ENCODE results near the gene ECE2. TPM values are rescaled to one million over a fixed set of nuclear protein-coding genes. Genes with fewer than 3 reads are reported as not detected.

Gene ECE2
- total RNA-seq, 1 donor from 2014 or later: not detected

GRCh38 chr3:184283681-184284080 lies 7.9 kb downstream of the ECE2 start:
- Histone ChIP-seq H3K36me3 (no peaks in the 10 kb centered on the region), H3K27ac (no peak overlapping the region), H3K9me3 (no peaks in the 10 kb centered on the region), H3K27me3 (ENCODE audit: low read depth) (no peaks in the 10 kb centered on the region), H3K4me3 (no peak overlapping the region), H3K4me1 (no peaks in the 10 kb centered on the region)
- intact Hi-C loops (cut with DNase I): no loop called here
- no peak for ATAC-seq
- no peak for TF ChIP-seq CTCF (IDR thresholded peaks at IDR 0.05)
- no peak for DNase-seq

- ATAC-seq (peak; percentile 8 to 15), DNase-seq (no peak)
- Histone ChIP-seq H3K27me3 (ENCODE audit: low read depth) (no peaks in the 10 kb centered on the region), H3K4me1 (no peaks in the 10 kb centered on the region), H3K9me3 (no peaks in the 10 kb centered on the region), H3K27ac (no peak overlapping the region), H3K4me3 (no peak overlapping the region), H3K36me3 (no peaks in the 10 kb centered on the region)
- intact Hi-C loops (cut with DNase I): no loop called here
- TF ChIP-seq CTCF (IDR thresholded peaks at IDR 0.05): no peak
Measured at GRCh38 chr3:184284696-184285095, 8.9 kb downstream of the ECE2 start.

- peak; percentile 54 for TF ChIP-seq CTCF (IDR thresholded peaks at IDR 0.05)
- Histone ChIP-seq H3K9me3 (no peaks in the 10 kb centered on the region), H3K27ac (no peak overlapping the region), H3K27me3 (ENCODE audit: low read depth) (no peaks in the 10 kb centered on the region), H3K4me3 (no peak overlapping the region), H3K36me3 (no peaks in the 10 kb centered on the region), H3K4me1 (no peaks in the 10 kb centered on the region)
- peak; percentile 49 to 54 for ATAC-seq
- DNase-seq: peak; percentile 58
- intact Hi-C loops (cut with DNase I): no loop called here
Measured at GRCh38 chr3:184289426-184289938, 13.7 kb downstream of the ECE2 start.

DNA sequence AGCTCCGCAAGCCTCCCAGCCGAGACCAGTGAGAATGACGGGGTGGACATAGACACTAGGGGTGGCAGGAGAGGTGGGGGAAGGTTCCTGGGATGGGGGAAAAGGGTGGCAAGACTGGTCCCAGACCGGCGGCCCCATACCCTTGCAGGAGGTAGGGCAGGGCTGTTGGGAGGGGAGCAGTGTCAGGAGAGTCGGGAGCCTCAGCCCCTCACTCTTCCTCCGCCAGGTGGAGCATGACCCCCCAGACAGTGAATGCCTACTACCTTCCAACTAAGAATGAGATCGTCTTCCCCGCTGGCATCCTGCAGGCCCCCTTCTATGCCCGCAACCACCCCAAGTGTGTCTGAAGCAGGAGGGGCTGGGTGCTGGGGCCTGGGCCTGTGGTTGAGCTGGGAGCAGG lies 14.5 kb downstream of the ECE2 start:
- H3K4me1 ChIP-seq: no peaks in the 10 kb centered on the region
- no peak overlapping the region for H3K27ac ChIP-seq
- TF ChIP-seq CTCF (IDR thresholded peaks at IDR 0.05): no peak
- ATAC-seq: no peak
- no peaks in the 10 kb centered on the region for H3K9me3 ChIP-seq
- no peak for DNase-seq
- H3K36me3 ChIP-seq: no peaks in the 10 kb centered on the region
- H3K27me3 ChIP-seq (ENCODE audit: low read depth): no peaks in the 10 kb centered on the region
- intact Hi-C loops (cut with DNase I): no loop called here
- H3K4me3 ChIP-seq: no peak overlapping the region

GRCh38 chr3:184291044-184291737 lies 15.4 kb downstream of the ECE2 start:
- intact Hi-C loops (cut with DNase I): no loop called here
- Histone ChIP-seq H3K9me3 (no peaks in the 10 kb centered on the region), H3K36me3 (no peaks in the 10 kb centered on the region), H3K4me3 (no peak overlapping the region), H3K27ac (no peak overlapping the region), H3K4me1 (no peaks in the 10 kb centered on the region), H3K27me3 (ENCODE audit: low read depth) (no peaks in the 10 kb centered on the region)
- DNase-seq (no peak), ATAC-seq (no peak)
- TF ChIP-seq CTCF (IDR thresholded peaks at IDR 0.05): no peak
